ENCODE data around the gene TJP1. TPM values are rescaled to one million over a fixed set of nuclear protein-coding genes. Genes with fewer than 3 reads are reported as not detected.

Gene TJP1
- total RNA-seq, 1 donor from 2014 or later: 148 TPM

GRCh38 chr15:29838352-29839010 is 16.2 kb upstream of the TJP1 start:
- no peak overlapping the region for H3K4me3 ChIP-seq (ENCODE audit: low read depth, low read length)
- no peaks in the 10 kb centered on the region for H3K27me3 ChIP-seq (ENCODE audit: control insufficient read depth, insufficient read depth, low read length)
- H3K36me3 ChIP-seq (ENCODE audit: control insufficient read depth, insufficient read depth, low read length): no peaks in the 10 kb centered on the region
- DNase-seq (ENCODE audit: low read depth): no peak
- TF ChIP-seq CTCF (IDR thresholded peaks at IDR 0.05; ENCODE audit: insufficient read depth, low read length, poor library complexity, severe bottlenecking): no peak

GRCh38 chr15:29835301-29835700 is 13.0 kb upstream of the TJP1 start:
- DNase-seq (ENCODE audit: low read depth): no peak
- no peak for TF ChIP-seq CTCF (IDR thresholded peaks at IDR 0.05; ENCODE audit: insufficient read depth, low read length, poor library complexity, severe bottlenecking)

GRCh38 chr15:29832709-29833108 is 10.4 kb upstream of the TJP1 start:
- no peaks in the 10 kb centered on the region for H3K36me3 ChIP-seq (ENCODE audit: control insufficient read depth, insufficient read depth, low read length)
- DNase-seq (ENCODE audit: low read depth): no peak
- no peak for TF ChIP-seq CTCF (IDR thresholded peaks at IDR 0.05; ENCODE audit: insufficient read depth, low read length, poor library complexity, severe bottlenecking)
- H3K27me3 ChIP-seq (ENCODE audit: control insufficient read depth, insufficient read depth, low read length): no peaks in the 10 kb centered on the region
- H3K4me3 ChIP-seq (ENCODE audit: low read depth, low read length): no peak overlapping the region

More at GRCh38 chr15:29835301-29835700, 13.0 kb upstream of the TJP1 start:
- Histone ChIP-seq H3K36me3 (ENCODE audit: control insufficient read depth, insufficient read depth, low read length) (no peaks in the 10 kb centered on the region), H3K27me3 (ENCODE audit: control insufficient read depth, insufficient read depth, low read length) (no peaks in the 10 kb centered on the region), H3K4me3 (ENCODE audit: low read depth, low read length) (no peak overlapping the region)

GRCh38 chr15:29826908-29827820 is 4.9 kb upstream of the TJP1 start:
- TF ChIP-seq CTCF (IDR thresholded peaks at IDR 0.05; ENCODE audit: insufficient read depth, low read length, poor library complexity, severe bottlenecking): no peak
- DNase-seq (ENCODE audit: low read depth): no peak
- Histone ChIP-seq H3K4me3 (ENCODE audit: low read depth, low read length) (no peak overlapping the region), H3K27me3 (ENCODE audit: control insufficient read depth, insufficient read depth, low read length) (no peaks in the 10 kb centered on the region), H3K36me3 (ENCODE audit: control insufficient read depth, insufficient read depth, low read length) (no peaks in the 10 kb centered on the region)

GRCh38 chr15:29825227-29825626 is 3.0 kb upstream of the TJP1 start:
- no peaks in the 10 kb centered on the region for H3K27me3 ChIP-seq (ENCODE audit: control insufficient read depth, insufficient read depth, low read length)
- no peaks in the 10 kb centered on the region for H3K36me3 ChIP-seq (ENCODE audit: control insufficient read depth, insufficient read depth, low read length)
- no peak for DNase-seq (ENCODE audit: low read depth)
- no peak for TF ChIP-seq CTCF (IDR thresholded peaks at IDR 0.05; ENCODE audit: insufficient read depth, low read length, poor library complexity, severe bottlenecking)
- no peak overlapping the region for H3K4me3 ChIP-seq (ENCODE audit: low read depth, low read length)

All from kidney epithelial cell (primary cell).